22Rv1 (cell line): Measurements from ENCODE around the gene AMBRA1.

Experiments used
- CTCF ChIP-seq: fragments of 450-650 bp; IDR thresholded peaks from 2 replicates; pipeline ENCODE4 v1.5.1; 2017; ENCODE audit warnings: mild to moderate bottlenecking
- ZFX ChIP-seq: fragments of 450-650 bp; IDR thresholded peaks from 2 replicates; pipeline ENCODE4 v1.6.1; 2017; ENCODE audit warnings: antibody characterized with exemption, borderline replicate concordance

- no peak for TF ChIP-seq CTCF
- no peak for TF ChIP-seq ZFX
Measured at GRCh38 chr11:46639197-46639839, 45.5 kb upstream of the AMBRA1 start.
